Stromal cell of bone marrow (primary cell): ENCODE data around the gene TIPARP.
"Not testable (repeated sequence)": the region's sequence is repeated elsewhere in the genome, so short reads cannot be mapped to it uniquely, and the experiment has no call there.

Experiments
- DNase-seq: peaks from one replicate; pipeline ENCODE4 v3.0.0-alpha.2; 2012; ENCODE audit warnings: low read depth

The TIPARP gene

GRCh38 chr3:156716105-156716862 is 41.9 kb downstream of the TIPARP start:
- DNase-seq: no peak

- DNase-seq: no peak
Observed at GRCh38 chr3:156718622-156719306, 44.4 kb downstream of the TIPARP start.

DNA sequence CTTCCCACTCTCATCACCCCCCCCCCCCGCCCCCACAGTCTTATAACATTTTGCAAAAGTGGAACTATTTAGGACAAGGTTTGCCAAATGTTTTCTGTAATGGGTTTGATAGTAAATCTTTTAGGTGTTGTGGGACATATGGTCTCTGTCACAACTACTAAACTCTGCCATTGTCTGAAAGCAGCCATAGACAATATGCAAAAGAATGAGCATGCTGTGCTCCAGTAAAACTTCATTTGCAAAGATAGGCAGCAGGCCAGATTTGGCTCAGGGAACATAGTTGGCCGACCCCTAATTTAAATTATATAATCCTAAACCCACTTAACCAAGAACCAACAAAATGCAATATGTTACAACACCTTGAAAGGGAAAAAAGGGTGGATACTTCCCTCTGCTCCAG is 46.4 kb downstream of the TIPARP start:
- DNase-seq: no peak

- no peak for DNase-seq
Observed at GRCh38 chr3:156721687-156722618, 47.6 kb downstream of the TIPARP start.

GRCh38 chr3:156723182-156723619 is 48.8 kb downstream of the TIPARP start:
- peak; percentile 54 for DNase-seq

GRCh38 chr3:156725682-156726081 is 51.3 kb downstream of the TIPARP start:
- DNase-seq: no peak

- no peak for DNase-seq
Observed at GRCh38 chr3:156726456-156726855, 52.1 kb downstream of the TIPARP start.

DNA sequence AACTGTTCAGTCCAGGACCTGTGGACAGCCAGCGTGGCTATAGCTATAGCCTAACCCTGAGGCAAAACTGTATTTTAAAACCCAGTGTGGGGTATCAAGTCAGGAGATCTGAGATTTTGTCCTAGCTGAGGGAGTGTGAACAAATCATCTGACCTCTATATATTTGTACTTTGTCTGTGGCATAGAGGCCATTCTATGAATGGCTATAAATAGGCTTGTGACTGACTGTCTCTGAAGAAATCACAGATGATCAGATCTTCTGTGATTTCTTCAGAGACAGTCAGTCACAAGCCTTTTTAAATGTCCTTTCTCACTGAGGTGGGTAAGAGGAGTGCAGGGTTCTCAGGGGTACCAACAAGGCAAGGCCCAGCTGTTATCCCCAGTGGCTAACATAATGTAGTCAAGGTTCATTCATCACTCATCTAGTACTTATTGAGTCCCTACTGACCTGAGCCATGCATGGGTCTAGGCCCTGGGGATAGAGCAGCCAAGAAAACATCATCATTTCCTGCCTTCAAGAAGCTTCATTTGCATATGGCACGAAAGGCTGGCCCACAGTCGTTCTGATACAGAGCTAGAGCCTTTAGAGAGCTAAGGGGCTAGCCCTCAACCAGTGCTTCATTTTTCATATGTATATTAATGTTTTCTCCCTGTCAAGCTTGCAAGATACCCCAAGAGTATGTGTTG is 53.3 kb downstream of the TIPARP start:
- DNase-seq: no peak

DNA sequence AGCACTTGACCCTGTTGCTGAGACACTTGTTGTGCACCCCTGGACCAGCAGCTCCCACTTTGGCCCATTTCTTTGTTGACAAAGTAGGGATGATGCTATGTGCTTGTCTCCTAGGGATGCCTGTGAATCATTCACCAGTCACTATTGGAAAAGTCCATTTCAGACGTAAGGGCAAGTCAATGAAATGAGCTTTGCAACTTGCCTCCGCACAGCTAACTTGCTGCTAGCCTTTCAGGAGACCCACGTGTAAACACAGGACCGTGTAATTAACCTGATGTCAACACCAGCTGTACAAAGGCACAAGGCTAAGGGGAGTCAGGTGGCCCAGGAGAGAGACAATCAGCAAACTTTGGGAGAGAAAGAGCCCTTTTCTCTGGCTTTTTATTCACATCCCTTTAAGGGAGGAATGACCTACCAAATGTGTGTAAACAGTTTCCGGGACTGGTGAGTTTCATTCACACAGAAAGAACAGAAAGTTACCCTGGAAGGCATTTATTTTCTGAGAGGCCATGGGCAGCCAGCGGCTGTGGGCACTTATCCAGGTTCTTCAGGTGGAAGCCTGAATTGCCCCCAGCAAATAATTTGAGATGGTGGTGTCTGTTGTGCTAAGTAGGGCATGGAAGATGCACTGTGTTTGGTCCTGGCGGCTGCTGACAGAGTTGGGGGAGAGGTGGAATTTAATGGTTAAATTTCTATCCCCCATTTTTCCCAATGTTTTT is 54.0 kb downstream of the TIPARP start:
- DNase-seq: peak; percentile 44

- no peak for DNase-seq
Observed at GRCh38 chr3:156729460-156730179, 55.2 kb downstream of the TIPARP start.

DNA sequence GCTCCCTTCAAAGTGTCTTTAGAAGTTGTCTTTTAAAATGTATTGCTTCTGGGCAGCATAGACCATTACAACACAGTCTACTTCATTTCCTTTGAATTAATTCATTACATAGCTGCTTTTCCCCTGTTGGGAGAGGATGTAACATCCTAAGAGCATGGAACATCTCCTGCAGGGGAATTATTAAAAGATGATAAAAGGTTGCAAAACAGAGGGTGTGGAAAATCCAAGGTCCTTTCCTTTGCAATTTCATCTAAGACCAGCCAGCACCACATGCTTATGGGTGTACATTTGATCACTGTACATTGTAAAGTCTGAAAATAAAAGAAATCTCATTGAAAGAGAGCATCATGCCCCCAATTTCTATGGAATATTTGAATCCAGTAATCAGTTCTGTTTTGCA is 57.4 kb downstream of the TIPARP start:
- DNase-seq: no peak

DNA sequence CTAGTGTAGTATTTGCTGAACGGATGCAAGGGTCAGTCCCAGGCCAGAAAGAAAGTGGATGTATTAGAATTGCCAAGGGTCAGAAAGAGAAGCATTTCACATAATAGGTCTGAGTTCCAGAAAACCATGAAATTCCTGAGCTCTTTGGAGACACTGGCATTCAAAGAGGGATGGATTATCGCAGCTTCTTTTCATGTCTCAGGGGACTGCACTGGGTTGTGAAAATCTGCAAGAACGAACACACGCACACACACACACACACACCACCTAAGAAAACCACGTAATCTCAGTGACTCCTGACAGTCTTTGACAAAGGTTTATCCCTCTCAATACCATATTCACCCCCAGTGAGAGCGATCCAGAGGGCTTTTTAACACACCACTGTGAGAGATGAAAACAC is 57.9 kb downstream of the TIPARP start:
- DNase-seq: no peak

DNA sequence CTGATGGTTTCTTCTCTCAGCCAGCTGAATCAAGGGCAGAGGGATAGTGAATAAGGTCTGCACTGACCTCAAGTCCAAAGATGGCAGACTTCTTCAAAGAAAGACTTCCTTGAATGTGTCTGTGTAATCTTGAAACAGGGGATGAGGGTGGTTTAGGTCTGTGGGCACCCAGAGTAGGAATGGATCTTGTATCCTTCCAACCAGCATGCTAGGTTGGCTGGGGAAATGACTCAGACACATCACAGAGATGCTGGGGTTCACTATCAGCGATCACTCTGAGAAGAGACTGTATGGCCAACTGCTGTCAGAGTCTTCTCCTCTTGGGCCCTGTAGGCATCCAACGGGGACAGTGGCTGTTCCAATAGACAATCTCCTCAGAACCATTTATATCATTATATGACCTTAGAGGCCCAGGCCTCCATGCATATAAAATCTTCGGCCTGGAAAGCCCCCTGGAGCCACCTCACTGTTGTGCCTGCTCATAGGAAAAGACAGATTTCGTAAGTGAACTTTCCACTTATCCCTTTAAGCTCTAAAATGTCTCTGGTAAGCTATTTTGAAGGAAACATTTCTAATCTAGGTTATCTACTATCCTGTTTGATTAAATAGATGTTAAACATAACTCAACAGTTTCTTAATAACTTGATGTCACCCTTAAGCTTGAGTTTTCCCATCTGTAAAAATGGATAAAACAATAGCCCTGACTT is 58.5 kb downstream of the TIPARP start:
- no peak for DNase-seq

DNA sequence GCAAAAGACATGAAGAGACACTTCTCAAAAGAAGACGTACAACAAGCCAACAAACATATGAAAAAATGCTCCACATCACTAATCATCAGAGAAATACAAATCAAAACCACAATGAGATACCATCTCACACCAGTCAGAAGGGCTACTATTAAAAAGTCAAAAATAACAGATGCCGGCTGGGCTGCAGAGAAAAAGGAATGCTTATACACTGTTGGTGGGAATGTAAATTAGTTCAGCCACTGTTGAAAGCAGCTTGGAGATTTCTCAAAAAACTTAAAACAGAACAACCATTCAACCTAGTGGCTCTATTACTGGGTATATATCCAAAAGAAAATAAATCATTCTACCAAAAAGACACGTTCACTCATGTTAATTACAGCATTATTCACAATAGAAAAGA is 60.3 kb downstream of the TIPARP start:
- not testable (repeated sequence) for DNase-seq

DNA sequence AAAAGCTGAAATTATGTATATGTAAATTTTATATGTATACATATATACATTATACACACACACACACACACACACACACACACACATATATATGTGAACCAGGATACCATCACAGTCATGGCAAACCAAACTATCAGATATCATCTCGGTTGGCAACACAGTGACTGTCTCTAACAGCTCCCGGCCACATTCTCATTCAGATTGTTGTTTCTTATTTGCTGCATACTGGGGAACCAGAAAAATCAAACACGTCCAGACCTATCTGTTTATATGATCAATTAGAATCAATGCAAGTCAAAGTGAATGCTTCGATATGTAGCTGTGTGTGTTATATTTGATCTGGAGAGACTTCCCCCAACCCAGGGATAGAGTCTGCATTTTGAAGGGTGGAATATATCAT is 61.1 kb downstream of the TIPARP start:
- DNase-seq: no peak

DNA sequence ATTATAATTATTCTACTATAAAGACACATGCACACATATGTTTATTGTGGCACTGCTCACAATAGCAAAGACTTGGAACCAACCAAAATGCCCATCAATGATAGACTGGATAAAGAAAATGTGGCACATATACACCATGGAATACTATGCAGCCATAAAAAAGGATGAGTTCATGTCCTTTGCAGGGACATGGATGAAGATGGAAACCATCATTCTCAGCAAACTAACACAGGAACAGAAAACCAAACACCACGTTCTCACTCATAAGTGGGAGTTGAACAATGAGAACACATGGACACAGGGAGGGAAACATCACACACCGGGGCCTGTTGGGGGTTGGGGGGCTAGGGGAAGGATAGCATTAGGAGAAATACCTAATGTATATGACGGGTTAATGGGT is 62.7 kb downstream of the TIPARP start:
- DNase-seq: not testable (repeated sequence)

GRCh38 chr3:156738251-156738650 is 63.9 kb downstream of the TIPARP start:
- DNase-seq: no peak

DNA sequence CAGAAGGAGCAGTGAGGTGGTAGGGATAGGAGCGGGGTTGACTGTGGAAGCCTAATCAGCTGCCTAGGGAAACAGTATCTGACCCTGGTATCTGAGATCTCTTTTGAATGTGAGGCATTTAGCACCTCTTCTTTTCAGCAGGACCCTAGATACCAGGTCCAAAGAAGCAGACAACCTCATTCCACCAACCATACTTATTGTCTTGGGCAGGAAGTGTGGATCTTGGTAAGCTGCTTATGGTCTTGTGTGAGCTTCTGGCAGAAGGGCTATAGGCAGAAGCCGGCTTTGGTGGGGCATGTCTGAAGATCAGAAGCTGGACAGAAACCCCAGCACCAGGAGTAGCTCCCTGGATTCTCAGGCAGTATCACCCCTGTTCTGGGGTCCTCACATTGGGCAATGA is 65.6 kb downstream of the TIPARP start:
- no peak for DNase-seq

DNA sequence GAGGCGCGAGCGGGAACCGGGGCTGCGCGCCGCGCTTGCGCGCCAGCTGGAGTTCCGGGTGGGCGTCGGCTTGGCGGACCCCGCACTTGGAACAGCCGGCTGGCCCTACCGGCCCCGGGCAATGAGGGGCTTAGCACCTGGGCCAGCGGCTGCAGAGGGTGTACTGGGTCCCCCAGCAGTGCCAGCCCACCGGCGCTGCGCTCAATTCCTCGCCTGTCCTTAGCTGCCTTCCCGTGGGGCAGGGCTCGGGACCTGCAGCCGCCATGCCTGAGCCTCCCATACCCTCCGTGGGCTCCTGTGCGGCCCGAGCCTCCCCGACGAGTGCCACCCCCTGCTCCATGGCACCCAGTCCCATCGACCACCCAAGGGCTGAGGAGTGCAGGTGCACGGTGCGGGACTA is 66.2 kb downstream of the TIPARP start:
- not testable (repeated sequence) for DNase-seq

DNA sequence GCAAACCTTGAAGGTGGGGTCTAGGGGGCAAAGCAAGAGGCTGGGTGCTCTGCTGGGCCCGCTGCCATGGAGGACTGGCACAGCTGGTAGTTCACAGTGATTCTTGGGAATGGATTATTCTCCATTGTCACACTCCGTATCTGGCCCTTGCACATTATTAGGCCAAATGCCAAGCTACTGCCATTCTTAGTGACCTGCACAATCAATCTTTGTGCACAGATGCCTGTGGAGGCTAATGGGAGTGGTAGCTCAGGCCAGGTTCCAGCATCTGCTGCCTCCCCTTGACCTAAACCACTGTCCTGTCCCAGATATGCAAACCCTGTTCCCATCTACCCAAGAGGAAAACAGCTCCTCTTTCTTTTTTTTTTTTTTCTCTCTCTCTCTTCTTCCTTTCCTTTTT is 67.5 kb downstream of the TIPARP start:
- DNase-seq: no peak
